ENCODE measurements around the gene CYP2S1.

GRCh38 chr19:41235480-41235879 is 42.5 kb downstream of the CYP2S1 start:
- no peak for TF ChIP-seq CTCF (IDR thresholded peaks at IDR 0.05)
- no peak for TF ChIP-seq SOX15 (CRISPR knock-in tag; IDR thresholded peaks at IDR 0.05)
- no peak for TF ChIP-seq NR3C1 (CRISPR knock-in tag; conservative IDR thresholded peaks at IDR 0.05; ENCODE audit: low read depth)
- no peak for TF ChIP-seq E2F4 (CRISPR knock-in tag; IDR thresholded peaks at IDR 0.05; ENCODE audit: borderline replicate concordance, low read depth)
- no peak for TF ChIP-seq TEAD4 (CRISPR knock-in tag; IDR thresholded peaks at IDR 0.05)
- TF ChIP-seq USF2 (CRISPR knock-in tag; IDR thresholded peaks at IDR 0.05): no peak
- TF ChIP-seq ZNF138 (CRISPR knock-in tag; conservative IDR thresholded peaks at IDR 0.05): no peak
- TF ChIP-seq MLX (CRISPR knock-in tag; IDR thresholded peaks at IDR 0.05): no peak
- TF ChIP-seq ATF1 (CRISPR knock-in tag; IDR thresholded peaks at IDR 0.05): no peak
- no peak for TF ChIP-seq SMAD3 (CRISPR knock-in tag; IDR thresholded peaks at IDR 0.05; ENCODE audit: borderline replicate concordance)
- TF ChIP-seq ZNF121 (CRISPR knock-in tag; IDR thresholded peaks at IDR 0.05): no peak
- no peak for TF ChIP-seq ZNF671 (CRISPR knock-in tag; IDR thresholded peaks at IDR 0.05)
